ENCODE results near the gene BCORL1.

- TF ChIP-seq CTCF (IDR thresholded peaks at IDR 0.05; ENCODE audit: borderline replicate concordance, extremely low read depth, low read length, poor library complexity, severe bottlenecking), result no peak
- TF ChIP-seq EZH2 (IDR thresholded peaks at IDR 0.05; ENCODE audit: borderline replicate concordance, low read depth, low read length, severe bottlenecking), result no peak
These were observed 21.0 kb upstream of the BCORL1 start for GRCh38 chrX:129961180-129962083.
